T-cell (primary cell): ENCODE results near the gene PCDHGA2. TPM values are rescaled to one million over a fixed set of nuclear protein-coding genes. Genes with fewer than 3 reads are reported as not detected.
"Not testable (repeated sequence)": the region's sequence is repeated elsewhere in the genome, so short reads cannot be mapped to it uniquely, and the experiment has no call there.

ENCODE experiments used
- ATAC-seq, 4 experiments: fragments of 200-7000 bp in 3 of 4; fragments of 150-1000 bp in 1 of 4; cut with Tn5 transposase; replicated peaks in 1 of 4; 1 replicate in 3 of 4; 2 replicates in 1 of 4; pipeline ENCODE4 v1.10.0; 2021; ENCODE audit warnings: moderate library complexity in 3 of 4, mild to moderate bottlenecking in 2 of 4, moderate number of reproducible peaks in 1 of 4
- CTCF ChIA-PET, 2 donors: fragments of 300-600 bp; sonication (Branson Sonifier 250); formaldehyde crosslinking; loops; one replicate each; lab custom pipeline; 2022; ENCODE audit warnings: antibody characterized with exemption in 2 of 2; lab: Charles Lee
- POLR2A ChIA-PET, 2 donors: fragments of 300-600 bp; sonication (Branson Sonifier 250); formaldehyde crosslinking; loops; one replicate each; lab custom pipeline; 2022; ENCODE audit warnings: antibody characterized with exemption in 2 of 2; lab: Charles Lee
- DNase-seq, 35 experiments: peaks; one replicate each; pipeline versions ENCODE4 v3.0.0 to v3.0.0-alpha.2; 2013 to 2023
- H3K27ac ChIP-seq: one replicate; pipeline ENCODE4 v1.5.1; 2013; ENCODE audit warnings: low read length
- H3K27me3 ChIP-seq, 2 experiments: replicated peaks in 1 of 2; 1 replicate in 1 of 2; 2 replicates in 1 of 2; pipeline versions ENCODE4 v1.6.1 to v1.7.0; 2013; ENCODE audit warnings: low read length in 1 of 2, mixed read lengths in 1 of 2; ENCODE audit not compliant: control insufficient read depth in 2 of 2, insufficient read depth in 2 of 2; ENCODE audit errors: extremely low read depth in 1 of 2
- H3K36me3 ChIP-seq, 2 donors: 1 replicate in 1 of 2; 2 replicates in 1 of 2; pipeline versions ENCODE4 v1.6.1 to v1.7.0; 2013; ENCODE audit warnings: low read length in 1 of 2; ENCODE audit not compliant: control insufficient read depth in 2 of 2, insufficient read depth in 1 of 2; ENCODE audit errors: extremely low read depth in 1 of 2
- H3K4me1 ChIP-seq, 2 experiments: 1 replicate in 1 of 2; 2 replicates in 1 of 2; pipeline versions ENCODE4 v1.6.1 to v1.7.0; 2013; ENCODE audit warnings: low read length in 2 of 2, mixed read lengths in 1 of 2; ENCODE audit not compliant: insufficient read depth in 2 of 2, control insufficient read depth in 1 of 2; ENCODE audit errors: extremely low read depth in 1 of 2
- H3K4me3 ChIP-seq, 2 donors: 1 replicate in 1 of 2; 2 replicates in 1 of 2; pipeline versions ENCODE4 v1.5.1 to v1.7.0; 2013; ENCODE audit warnings: mild to moderate bottlenecking in 2 of 2, low read length in 1 of 2, moderate library complexity in 1 of 2; ENCODE audit not compliant: control insufficient read depth in 1 of 2; ENCODE audit errors: extremely low read depth in 1 of 2
- H3K9me3 ChIP-seq: 2 replicates; pipeline ENCODE4 v1.7.0; 2013
- H3K27ac Mint-ChIP-seq, 2 donors: one replicate each; pipeline ENCODE4 v1.8.0; 2020 to 2021; ENCODE audit warnings: mild to moderate bottlenecking in 2 of 2, mixed read lengths in 2 of 2
- H3K27me3 Mint-ChIP-seq, 2 donors: one replicate each; pipeline ENCODE4 v1.8.0; 2021 to 2022; ENCODE audit warnings: mixed read lengths in 2 of 2
- H3K36me3 Mint-ChIP-seq: one replicate; pipeline ENCODE4 v1.8.0; 2021; ENCODE audit warnings: mixed read lengths
- H3K4me1 Mint-ChIP-seq, 3 donors: one replicate each; pipeline ENCODE4 v1.8.0; 2020 to 2022; ENCODE audit warnings: mixed read lengths in 3 of 3, mild to moderate bottlenecking in 1 of 3
- H3K4me3 Mint-ChIP-seq, 3 donors: one replicate each; pipeline ENCODE4 v1.8.0; 2020 to 2022; ENCODE audit warnings: mild to moderate bottlenecking in 3 of 3, mixed read lengths in 3 of 3, moderate library complexity in 3 of 3
- H3K9me3 Mint-ChIP-seq, 3 donors: one replicate each; pipeline ENCODE4 v1.8.0; 2020 to 2022; ENCODE audit warnings: mixed read lengths in 3 of 3
- WGBS: methylation state at CpG from one replicate; pipeline ENCODE4 v1.1.5; 2013; ENCODE audit warnings: missing lambda C conversion rate; ENCODE audit not compliant: insufficient coverage; 5-methylcytosine and 5-hydroxymethylcytosine counted together
- total RNA-seq, 35 experiments: library from RNA in 6 of 35; stranded (reverse) in 6 of 35; fragments of 120-200 nt in 1 of 35; gene quantifications; one replicate each; pipeline versions ENCODE4 v1.2.1 to v1.2.4 and lab custom pipeline; 2013 to 2026

PCDHGA2 gene
- total RNA-seq, 5 donors from 2014 or later (not counting 1 experiment from before 2014, with no cell fraction given), result 0.13 to 0.15 TPM; not detected in 3

GRCh38 chr5:141382469-141383294 lies 44.1 kb downstream of the PCDHGA2 start, which contains the start of gene PCDHGA7:
TSS of gene PCDHGA7 (plus strand) at chr5:141382742. CDS start at chr5:141382900, 158 bp downstream.
- H3K4me3 ChIP-seq, result peak within 1 kb of the TSS in 1 of 2 donors; percentile 57

GRCh38 chr5:141383345-141383744 lies 44.8 kb downstream of the PCDHGA2 start:
- no peaks in the 10 kb centered on the region for H3K4me1 ChIP-seq
- H3K9me3 ChIP-seq, result peaks cover 11% of the 10 kb centered on the region
- POLR2A ChIA-PET, result no interaction called here
- no peak overlapping the region for H3K27ac ChIP-seq
- Mint-ChIP-seq H3K4me1 (peaks cover 0 to 6% (median 0%) of the 10 kb centered on the region in 3 donors), H3K36me3 (peaks cover 10% of the 10 kb centered on the region), H3K27ac (no peak overlapping the region), H3K9me3 (peaks cover under 1 to 39% (median 32%) of the 10 kb centered on the region in 3 donors), H3K27me3 (peaks cover 69 to 79% of the 10 kb centered on the region in 2 donors), H3K4me3 (no peak overlapping the region)
- WGBS, result 38% methylated on average over 12 of the region's 21 CpGs
- peaks cover 17 to 37% of the 10 kb centered on the region in 2 experiments for H3K27me3 ChIP-seq
- DNase-seq (no peak), ATAC-seq (no peak)
- no peak overlapping the region for H3K4me3 ChIP-seq
- no peaks in the 10 kb centered on the region for H3K36me3 ChIP-seq
- CTCF ChIA-PET, result no interaction called here

More at GRCh38 chr5:141382469-141383294, 44.1 kb downstream of the PCDHGA2 start, which contains the start of gene PCDHGA7:
- ATAC-seq (peak in 1 of 4 experiments; percentile 13), DNase-seq (no peak)
- peaks cover 67 to 77% of the 10 kb centered on the region in 2 donors for H3K27me3 Mint-ChIP-seq
- no peak within 1 kb of the TSS for H3K27ac Mint-ChIP-seq
- peak within 1 kb of the TSS; percentile 47 to 62 (median 60) for H3K4me3 Mint-ChIP-seq
- ChIA-PET POLR2A (no interaction called here), CTCF (no interaction called here)
- peaks cover 15 to 40% of the 10 kb centered on the region in 2 experiments for H3K27me3 ChIP-seq
- H3K9me3 Mint-ChIP-seq, result peaks cover 0 to 38% (median 29%) of the 10 kb centered on the region in 3 donors
- no peak within 1 kb of the TSS for H3K27ac ChIP-seq
- peaks cover 0 to 6% (median 0%) of the 10 kb centered on the region in 3 donors for H3K4me1 Mint-ChIP-seq
- WGBS, result 18% methylated on average over 30 of the region's 37 CpGs
- peaks cover 10% of the 10 kb centered on the region for H3K36me3 Mint-ChIP-seq
- peaks cover 9% of the 10 kb centered on the region for H3K9me3 ChIP-seq
- H3K36me3 ChIP-seq, result no peaks in the 10 kb centered on the region
- no peaks in the 10 kb centered on the region for H3K4me1 ChIP-seq

DNA sequence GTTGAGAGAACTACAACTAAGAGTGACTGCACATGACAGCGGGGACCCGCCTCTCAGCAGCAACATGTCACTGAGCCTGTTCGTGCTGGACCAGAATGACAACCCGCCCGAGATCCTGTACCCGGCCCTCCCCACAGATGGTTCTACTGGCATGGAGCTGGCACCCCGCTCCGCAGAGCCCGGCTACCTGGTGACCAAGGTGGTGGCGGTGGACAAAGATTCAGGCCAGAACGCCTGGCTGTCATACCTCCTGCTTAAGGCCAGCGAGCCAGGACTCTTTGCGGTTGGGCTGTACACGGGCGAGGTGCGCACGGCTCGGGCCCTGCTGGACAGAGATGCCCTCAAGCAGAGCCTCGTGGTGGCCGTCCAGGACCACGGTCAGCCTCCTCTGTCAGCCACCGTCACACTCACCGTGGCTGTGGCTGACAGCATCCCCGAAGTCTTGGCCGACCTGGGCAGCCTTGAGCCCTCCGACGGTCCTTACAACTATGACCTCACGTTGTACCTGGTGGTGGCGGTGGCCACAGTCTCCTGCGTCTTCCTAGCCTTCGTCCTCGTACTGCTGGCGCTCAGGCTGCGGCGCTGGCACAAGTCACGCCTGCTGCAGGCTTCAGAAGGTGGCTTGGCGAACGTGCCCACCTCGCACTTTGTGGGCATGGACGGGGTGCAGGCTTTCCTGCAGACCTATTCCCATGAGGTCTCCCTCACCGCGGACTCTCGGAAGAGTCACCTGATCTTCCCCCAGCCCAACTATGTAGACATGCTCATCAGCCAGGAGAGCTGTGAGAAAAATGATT lies 46.1 kb downstream of the PCDHGA2 start:
- 55% methylated on average over 43 of the region's 43 CpGs for WGBS
- Histone ChIP-seq H3K36me3 (no peaks in the 10 kb centered on the region), H3K27ac (no peak overlapping the region), H3K9me3 (peaks cover 9% of the 10 kb centered on the region), H3K4me3 (no peak overlapping the region), H3K27me3 (peaks cover 17 to 49% of the 10 kb centered on the region in 2 experiments), H3K4me1 (no peaks in the 10 kb centered on the region)
- Mint-ChIP-seq H3K4me1 (peaks cover 0 to 6% (median 0%) of the 10 kb centered on the region in 3 donors), H3K27ac (no peak overlapping the region), H3K9me3 (peaks cover 4 to 37% (median 31%) of the 10 kb centered on the region in 3 donors), H3K27me3 (peaks cover 71 to 80% of the 10 kb centered on the region in 2 donors), H3K36me3 (peaks cover 7% of the 10 kb centered on the region), H3K4me3 (no peak overlapping the region)
- CTCF ChIA-PET, result no interaction called here
- ATAC-seq (no peak), DNase-seq (no peak)
- POLR2A ChIA-PET, result no interaction called here

GRCh38 chr5:141387557-141388311 lies 49.2 kb downstream of the PCDHGA2 start, which contains the start of gene PCDHGB4:
TSS of gene PCDHGB4 (plus strand) at chr5:141387698. CDS start at chr5:141387885, 187 bp downstream.
- peak in 4 of 35 experiments; percentile 9 to 14 (median 12) for DNase-seq
- POLR2A ChIA-PET, H3K36me3 ChIP-seq, H3K4me1 Mint-ChIP-seq, H3K4me1 ChIP-seq, H3K27ac ChIP-seq, H3K27ac Mint-ChIP-seq, H3K9me3 ChIP-seq: not testable (repeated sequence)
- Histone ChIP-seq H3K27me3 (peaks cover 22 to 50% of the 10 kb centered on the region in 2 experiments), H3K4me3 (peak within 1 kb of the TSS in 1 of 2 donors; percentile 17)
- 42% methylated on average over 11 of the region's 40 CpGs for WGBS
- CTCF ChIA-PET, result interaction anchor here in 1 of 2 donors (0.6 kb wide), 1 partner anchor 173 kb away, joined by 3 read pairs; no protein-coding TSS in a partner anchor
- ATAC-seq, result peak in 3 of 4 experiments; percentile 58 to 77 (median 72)
- peaks cover 73 to 80% of the 10 kb centered on the region in 2 donors for H3K27me3 Mint-ChIP-seq
- peaks cover 8 to 47% (median 29%) of the 10 kb centered on the region in 3 donors for H3K9me3 Mint-ChIP-seq
- H3K36me3 Mint-ChIP-seq, result peaks cover 13% of the 10 kb centered on the region
- peak within 1 kb of the TSS in 2 of 3 donors; percentile 17 to 25 for H3K4me3 Mint-ChIP-seq

DNA sequence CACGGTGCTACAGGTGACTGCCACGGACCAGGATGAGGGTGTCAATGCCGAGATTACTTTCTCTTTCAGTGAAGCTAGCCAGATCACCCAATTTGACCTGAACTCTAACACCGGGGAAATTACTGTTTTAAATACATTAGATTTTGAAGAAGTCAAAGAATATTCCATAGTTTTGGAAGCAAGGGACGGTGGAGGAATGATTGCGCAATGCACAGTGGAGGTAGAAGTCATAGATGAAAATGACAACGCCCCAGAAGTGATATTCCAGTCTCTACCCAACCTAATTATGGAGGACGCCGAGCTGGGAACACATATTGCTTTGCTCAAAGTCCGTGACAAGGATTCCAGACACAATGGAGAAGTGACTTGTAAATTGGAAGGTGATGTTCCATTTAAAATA lies 50.1 kb downstream of the PCDHGA2 start:
- H3K4me1 Mint-ChIP-seq, result no peaks in the 10 kb centered on the region

More for the DNA sequence above, 50.1 kb downstream of the PCDHGA2 start:
- DNase-seq (no peak), ATAC-seq (no peak)
- H3K4me1 ChIP-seq, result no peaks in the 10 kb centered on the region
- H3K36me3 ChIP-seq, result no peaks in the 10 kb centered on the region
- H3K9me3 Mint-ChIP-seq, result peaks cover 8 to 47% (median 28%) of the 10 kb centered on the region in 3 donors
- no peak overlapping the region for H3K27ac Mint-ChIP-seq
- WGBS, result 47% methylated on average over 2 of the region's 10 CpGs
- POLR2A ChIA-PET, result no interaction called here
- peaks cover 12% of the 10 kb centered on the region for H3K9me3 ChIP-seq
- H3K27me3 ChIP-seq, result peaks cover 18 to 49% of the 10 kb centered on the region in 2 experiments
- no peak overlapping the region for H3K4me3 Mint-ChIP-seq
- H3K27ac ChIP-seq, result no peak overlapping the region
- H3K27me3 Mint-ChIP-seq, result peaks cover 71 to 80% of the 10 kb centered on the region in 2 donors
- peaks cover 13% of the 10 kb centered on the region for H3K36me3 Mint-ChIP-seq
- CTCF ChIA-PET, result no interaction called here
- peak overlapping the region in 1 of 2 donors; percentile 17 for H3K4me3 ChIP-seq
